Motor neuron (in vitro differentiated cells): ENCODE data around the gene PCDHB15. TPM values are rescaled to one million over a fixed set of nuclear protein-coding genes. Genes with fewer than 3 reads are reported as not detected.
A peak's percentile ranks its signal among the peaks of the same experiment; 100 is the strongest.
"Not testable (repeated sequence)": the region's sequence is repeated elsewhere in the genome, so short reads cannot be mapped to it uniquely, and the experiment has no call there.

Source experiments
- ATAC-seq, 8 experiments: fragments of 200-7000 bp; cut with Tn5 transposase; replicated peaks in 6 of 8; 2 replicates each; pipeline ENCODE4 v1.8.0; 2021; ENCODE audit warnings: mild to moderate bottlenecking in 8 of 8, moderate library complexity in 8 of 8
- H3K27ac ChIP-seq, 2 donors: fragments of 250-450 bp; sonication (Bioruptor Pico); 2 replicates each; pipeline ENCODE4 v1.9.0; 2021; ENCODE audit warnings: antibody characterized with exemption in 2 of 2, mild to moderate bottlenecking in 2 of 2, moderate library complexity in 1 of 2
- H3K4me1 ChIP-seq, 2 donors: fragments of 250-450 bp; sonication (Bioruptor Pico); replicated peaks in 1 of 2; 2 replicates each; pipeline ENCODE4 v1.6.1; 2021; ENCODE audit warnings: antibody characterized with exemption in 2 of 2, mild to moderate bottlenecking in 2 of 2, moderate library complexity in 1 of 2
- H3K4me3 ChIP-seq, 5 donors: fragments of 250-450 bp; sonication (Bioruptor Pico); 2 replicates each; pipeline ENCODE4 v1.9.0; 2021; ENCODE audit warnings: antibody characterized with exemption in 5 of 5, mild to moderate bottlenecking in 5 of 5, moderate library complexity in 4 of 5
- WGBS, 10 experiments: fragments of 450-650 bp; shearing (Covaris generic); methylation state at CpG; one replicate each; pipeline ENCODE4 v1.0.0; 2022; 5-methylcytosine and 5-hydroxymethylcytosine counted together
- in situ Hi-C, 9 experiments: fragments of 400-800 bp; cut with MboI; loops; one replicate each; pipeline ENCODE4 v1.15.0; 2021; ENCODE audit warnings: low sequenced_read_pairs in 9 of 9, low pct_unique_long_range_greater_than_20kb in 2 of 9; ENCODE audit not compliant: unreplicated experiment in 9 of 9
- total RNA-seq, 8 experiments: library from RNA; unstranded; fragments of 300-600 nt; gene quantifications; 2 replicates each; pipeline versions ENCODE4 v1.2.3 to v1.2.4, GENCODE V29; 2022

The PCDHB15 gene
- total RNA-seq, 8 experiments from 2014 or later = 0.25 to 8.6 (median 3.5) TPM

- no peaks in the 10 kb centered on the region for H3K4me1 ChIP-seq
- peak; percentile 61 to 94 (median 86) for ATAC-seq
- H3K27ac ChIP-seq = peak within 1 kb of the TSS in 1 of 2 donors; percentile 47
- H3K4me3 ChIP-seq = peak within 1 kb of the TSS; percentile 22 to 42 (median 38)
- in situ Hi-C loops = loop anchor here in 3 of 9 experiments (25.0 kb wide), 1 partner anchor 339 kb away; no protein-coding TSS in a partner anchor
- WGBS, 10 experiments = 0 to 45% (median 12%) methylated on average over 2 to 15 of the region's 15 CpGs
These were observed 21.9 kb upstream of the PCDHB15 start, which contains the start of gene PCDHB14 for GRCh38 chr5:141223112-141223783. Gene PCDHB14, plus strand, starts transcription at chr5:141223343. Its CDS starts 163 bp downstream, at chr5:141223506.

DNA sequence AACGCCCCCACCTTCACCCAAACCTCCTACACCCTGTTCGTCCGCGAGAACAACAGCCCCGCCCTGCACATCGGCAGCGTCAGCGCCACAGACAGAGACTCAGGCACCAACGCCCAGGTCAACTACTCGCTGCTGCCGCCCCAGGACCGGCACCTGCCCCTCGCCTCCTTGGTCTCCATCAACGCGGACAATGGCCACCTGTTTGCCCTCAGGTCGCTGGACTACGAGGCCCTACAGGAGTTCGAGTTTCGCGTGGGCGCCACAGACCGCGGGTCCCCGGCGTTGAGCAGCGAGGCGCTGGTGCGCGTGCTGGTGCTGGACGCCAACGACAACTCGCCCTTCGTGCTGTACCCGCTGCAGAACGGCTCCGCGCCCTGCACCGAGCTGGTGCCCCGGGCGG lies 20.4 kb upstream of the PCDHB15 start:
- ATAC-seq, H3K27ac ChIP-seq, H3K4me1 ChIP-seq: not testable (repeated sequence)
- WGBS, 10 experiments = no CpG with 5 or more reads among the region's 40 CpGs
- in situ Hi-C loops = loop anchor here in 3 of 9 experiments (25.0 kb wide), 1 partner anchor 337 kb away; no protein-coding TSS in a partner anchor
- peak overlapping the region in 1 of 5 donors; percentile 17 for H3K4me3 ChIP-seq

GRCh38 chr5:141225421-141225820 lies 19.8 kb upstream of the PCDHB15 start:
- in situ Hi-C loops, H3K4me1 ChIP-seq, H3K27ac ChIP-seq, H3K4me3 ChIP-seq, ATAC-seq: not testable (repeated sequence)
- 23 to 83% (median 68%) methylated on average over 1 to 3 of the region's 30 CpGs; no CpG with 5 or more reads in 7 of the 10 experiments for WGBS, 10 experiments

DNA sequence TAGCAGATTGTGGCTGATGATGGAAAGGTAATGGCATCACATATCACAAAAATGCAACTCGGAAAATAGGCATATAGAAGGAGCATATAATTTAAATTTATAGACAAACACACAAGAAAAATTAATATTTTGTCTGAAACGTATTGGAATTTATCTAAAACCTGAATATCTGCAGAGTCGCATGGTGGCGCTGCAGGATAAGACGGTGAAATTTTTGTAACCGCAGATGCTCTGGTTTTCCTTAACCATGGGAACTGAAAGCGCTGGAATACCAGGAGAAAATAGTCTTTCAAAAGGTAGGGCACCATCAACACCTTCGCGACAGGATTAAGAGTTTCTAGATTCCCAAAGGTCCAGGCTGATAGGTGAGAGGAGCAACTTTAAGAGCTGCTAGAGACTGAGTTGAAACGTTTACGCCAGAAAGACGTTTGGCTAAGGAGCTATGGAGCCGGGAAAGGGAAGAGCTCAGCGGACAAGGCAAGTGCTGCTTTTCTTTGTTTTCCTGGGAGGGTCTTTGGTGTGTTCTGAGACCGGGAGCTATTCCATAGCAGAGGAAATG lies 11.0 kb upstream of the PCDHB15 start:
- 0 to 86% (median 6%) methylated on average over 1 to 15 of the region's 15 CpGs for WGBS, 10 experiments
- peak overlapping the region in 1 of 2 donors; percentile 57 for H3K27ac ChIP-seq
- H3K4me3 ChIP-seq = peak overlapping the region in 2 of 5 donors; percentile 30 to 48
- no peak for ATAC-seq
- no peaks in the 10 kb centered on the region for H3K4me1 ChIP-seq
- in situ Hi-C loops = no loop called here

GRCh38 chr5:141235922-141236321 lies 9.3 kb upstream of the PCDHB15 start:
- in situ Hi-C loops, H3K4me1 ChIP-seq, ATAC-seq, H3K27ac ChIP-seq: not testable (repeated sequence)
- H3K4me3 ChIP-seq = peak overlapping the region in 1 of 5 donors; percentile 14
- 25% methylated on average over 8 of the region's 40 CpGs; no CpG with 5 or more reads in 9 of the 10 experiments for WGBS, 10 experiments

- no peaks in the 10 kb centered on the region for H3K4me1 ChIP-seq
- H3K27ac ChIP-seq = no peak overlapping the region
- in situ Hi-C loops = no loop called here
- no peak overlapping the region for H3K4me3 ChIP-seq
- 14 to 100% (median 40%) methylated on average over 1 to 15 of the region's 32 CpGs for WGBS, 10 experiments
- no peak for ATAC-seq
These were observed 8.5 kb upstream of the PCDHB15 start for GRCh38 chr5:141236516-141237313.

DNA sequence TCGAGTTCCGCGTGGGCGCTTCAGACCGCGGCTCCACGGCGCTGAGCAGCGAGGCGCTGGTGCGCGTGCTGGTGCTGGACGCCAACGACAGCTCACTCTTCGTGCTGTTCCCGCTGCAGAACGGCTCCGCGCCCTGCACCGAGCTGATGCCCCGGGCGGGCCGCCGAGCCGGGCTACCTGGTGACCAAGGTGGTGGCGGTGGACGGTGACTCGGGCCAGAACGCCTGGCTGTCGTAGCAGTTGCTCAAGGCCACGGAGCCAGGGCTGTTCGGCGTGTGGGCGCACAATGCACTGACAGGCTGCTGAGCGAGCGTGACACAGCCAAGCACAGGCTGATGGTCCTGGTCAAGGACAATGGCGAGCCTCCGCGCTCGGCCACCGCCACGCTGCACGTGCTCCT lies 3.7 kb upstream of the PCDHB15 start:
- no peak for ATAC-seq
- in situ Hi-C loops = no loop called here
- WGBS, 10 experiments = 5 to 94% (median 61%) methylated on average over 6 to 15 of the region's 43 CpGs; no CpG with 5 or more reads in 6 of the 10 experiments
- H3K27ac ChIP-seq = no peak overlapping the region
- no peak overlapping the region for H3K4me3 ChIP-seq
- H3K4me1 ChIP-seq = no peaks in the 10 kb centered on the region

DNA sequence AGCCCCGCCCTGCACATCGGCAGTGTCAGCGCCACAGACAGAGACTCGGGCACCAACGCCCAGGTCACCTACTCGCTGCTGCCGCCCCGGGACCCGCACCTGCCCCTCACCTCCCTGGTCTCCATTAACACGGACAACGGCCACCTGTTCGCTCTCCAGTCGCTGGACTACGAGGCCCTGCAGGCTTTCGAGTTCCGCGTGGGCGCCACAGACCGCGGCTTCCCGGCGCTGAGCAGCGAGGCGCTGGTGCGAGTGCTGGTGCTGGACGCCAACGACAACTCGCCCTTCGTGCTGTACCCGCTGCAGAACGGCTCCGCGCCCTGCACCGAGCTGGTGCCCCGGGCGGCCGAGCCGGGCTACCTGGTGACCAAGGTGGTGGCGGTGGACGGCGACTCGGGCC lies 1.8 kb downstream of the PCDHB15 start:
- H3K4me1 ChIP-seq, ATAC-seq, H3K4me3 ChIP-seq, H3K27ac ChIP-seq, in situ Hi-C loops: not testable (repeated sequence)
- no CpG with 5 or more reads among the region's 42 CpGs for WGBS, 10 experiments

- H3K4me3 ChIP-seq, H3K27ac ChIP-seq, H3K4me1 ChIP-seq, in situ Hi-C loops, ATAC-seq: not testable (repeated sequence)
- WGBS, 10 experiments = 0 to 100% (median 71%) methylated on average over 1 to 13 of the region's 34 CpGs; no CpG with 5 or more reads in 3 of the 10 experiments
These were observed 2.2 kb downstream of the PCDHB15 start for GRCh38 chr5:141247434-141247833.

DNA sequence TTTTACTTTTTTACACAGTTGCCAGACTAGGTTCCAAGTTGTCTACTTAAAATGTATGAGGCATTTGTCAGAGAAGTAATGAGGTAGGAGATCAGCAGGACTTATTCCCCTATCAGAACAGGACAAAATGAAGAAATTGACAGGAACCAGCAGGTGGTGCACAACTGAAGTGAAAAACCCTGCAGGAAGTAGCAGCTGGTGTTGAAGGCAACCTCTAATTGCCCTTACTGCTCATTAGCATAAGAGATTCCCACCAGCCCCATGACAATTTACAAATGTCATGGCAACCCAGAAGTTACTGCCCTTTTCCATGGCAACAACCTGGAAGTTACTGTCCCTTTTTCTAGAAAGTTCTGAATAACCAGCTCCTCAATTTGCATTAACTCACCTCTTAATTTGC lies 5.4 kb downstream of the PCDHB15 start:
- in situ Hi-C loops = loop anchor here in 1 of 9 experiments (25.0 kb wide), 1 partner anchor 88 kb away; the partner anchor contains the start of genes PCDHB6 and PCDHB7

GRCh38 chr5:141258464-141258863 lies 13.3 kb downstream of the PCDHB15 start:
- no peak overlapping the region for H3K27ac ChIP-seq
- ATAC-seq = no peak
- in situ Hi-C loops = loop anchor here in 1 of 9 experiments (25.0 kb wide), 1 partner anchor 96 kb away; the partner anchor contains the start of genes PCDHB6 and PCDHB7
- no peaks in the 10 kb centered on the region for H3K4me1 ChIP-seq
- no peak overlapping the region for H3K4me3 ChIP-seq

More for the DNA sequence above, 5.4 kb downstream of the PCDHB15 start:
- ATAC-seq = no peak
- Histone ChIP-seq H3K27ac (no peak overlapping the region), H3K4me1 (no peaks in the 10 kb centered on the region), H3K4me3 (no peak overlapping the region)

DNA sequence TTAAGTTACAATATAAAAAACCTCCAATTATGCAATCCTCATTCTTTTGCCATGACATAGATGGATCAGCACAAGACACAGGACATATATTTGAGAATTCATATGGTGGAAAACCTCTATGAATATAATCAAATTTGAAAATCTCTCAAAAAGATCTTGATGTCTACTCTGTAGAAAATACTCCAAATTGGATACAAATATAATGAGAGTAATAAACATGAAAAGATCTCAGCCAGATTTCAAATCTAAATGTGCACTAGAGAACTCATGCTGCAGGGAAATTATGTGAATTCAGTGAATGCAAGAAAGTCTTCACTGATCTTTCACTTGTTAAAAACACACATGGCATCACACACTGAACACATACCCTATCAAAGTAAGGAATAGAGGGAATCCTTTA lies 13.8 kb downstream of the PCDHB15 start:
- H3K27ac ChIP-seq = no peak overlapping the region
- in situ Hi-C loops = loop anchor here in 1 of 9 experiments (25.0 kb wide), 1 partner anchor 97 kb away; the partner anchor contains the start of genes PCDHB6 and PCDHB7
- ATAC-seq = no peak
- H3K4me1 ChIP-seq = no peaks in the 10 kb centered on the region
- H3K4me3 ChIP-seq = no peak overlapping the region
